ENCODE measurements around the gene GJA3.
A peak's percentile ranks its signal among the peaks of the same experiment; 100 is the strongest.

Gene GJA3

DNA sequence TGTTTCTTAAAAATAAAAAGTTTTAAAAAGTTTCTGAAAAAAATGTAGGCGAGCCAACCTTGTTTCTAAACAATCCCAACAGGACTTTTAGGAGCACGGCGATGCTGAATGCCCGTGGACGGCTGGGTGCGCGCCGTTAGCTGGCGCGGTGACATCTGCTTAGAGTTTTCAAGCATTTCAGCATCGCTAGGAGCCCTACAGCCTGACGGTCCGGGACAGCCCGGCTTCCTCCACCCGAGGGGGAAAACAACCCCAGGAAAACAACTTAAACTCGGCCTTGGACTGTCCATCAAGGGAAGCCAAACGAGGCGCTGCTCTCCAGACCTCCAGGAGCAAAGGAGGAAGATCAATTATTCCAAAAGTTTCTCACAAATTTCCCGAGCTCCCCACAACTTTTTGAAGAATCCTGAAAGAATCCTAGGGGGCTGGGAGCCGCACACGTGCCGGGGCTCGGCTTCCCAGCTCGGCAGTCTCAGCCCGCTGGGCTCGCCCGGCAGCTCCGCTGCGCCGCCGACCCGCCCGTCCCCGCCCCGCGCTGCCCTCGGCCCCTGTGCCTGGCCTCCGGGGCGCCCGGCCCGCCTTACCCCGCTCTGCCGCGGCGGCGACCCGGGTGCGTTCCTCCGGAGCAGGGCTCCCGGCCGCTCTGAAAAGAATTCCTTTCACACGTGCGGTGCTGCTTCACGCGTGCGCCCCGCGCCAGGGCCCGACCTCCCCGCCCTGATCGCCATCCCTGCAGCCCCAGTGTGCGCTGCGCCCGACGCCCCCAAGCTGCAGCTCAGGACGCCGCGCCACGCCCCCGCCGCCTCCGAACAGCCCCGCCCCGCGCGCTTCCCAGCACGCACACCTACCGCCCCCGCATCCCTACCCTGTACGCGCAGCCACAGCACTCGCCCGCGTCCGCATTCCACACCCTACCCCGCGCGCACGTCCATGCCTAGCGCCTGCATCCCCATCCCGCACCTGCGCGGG, at the start of gene GJA3:
Gene GJA3 (minus strand): TSS at position 747 of the 969 bp plus-strand sequence. CDS start 17,764 bp downstream, outside the sequence.
- DNase-seq: no peak

DNA sequence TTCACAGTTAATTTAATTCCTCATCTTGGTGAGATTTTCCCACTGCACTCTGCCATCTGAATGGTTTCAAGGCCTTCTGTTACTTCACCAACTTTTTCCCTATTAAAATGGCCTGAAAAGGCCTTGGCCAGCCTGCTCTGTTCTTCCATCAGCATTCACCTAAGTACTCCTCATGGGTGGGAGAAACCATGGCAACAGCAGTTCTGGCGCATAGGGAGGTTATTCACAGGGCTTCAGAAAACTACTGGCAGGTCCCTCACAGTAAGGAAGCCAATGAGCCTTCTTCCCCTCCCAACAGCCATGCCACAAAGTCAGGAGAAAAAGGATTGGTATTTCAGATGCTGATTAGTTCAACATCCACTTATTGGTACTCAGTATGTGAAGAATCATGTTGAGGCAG, 49.1 kb upstream of the GJA3 start:
- DNase-seq: no peak

DNA sequence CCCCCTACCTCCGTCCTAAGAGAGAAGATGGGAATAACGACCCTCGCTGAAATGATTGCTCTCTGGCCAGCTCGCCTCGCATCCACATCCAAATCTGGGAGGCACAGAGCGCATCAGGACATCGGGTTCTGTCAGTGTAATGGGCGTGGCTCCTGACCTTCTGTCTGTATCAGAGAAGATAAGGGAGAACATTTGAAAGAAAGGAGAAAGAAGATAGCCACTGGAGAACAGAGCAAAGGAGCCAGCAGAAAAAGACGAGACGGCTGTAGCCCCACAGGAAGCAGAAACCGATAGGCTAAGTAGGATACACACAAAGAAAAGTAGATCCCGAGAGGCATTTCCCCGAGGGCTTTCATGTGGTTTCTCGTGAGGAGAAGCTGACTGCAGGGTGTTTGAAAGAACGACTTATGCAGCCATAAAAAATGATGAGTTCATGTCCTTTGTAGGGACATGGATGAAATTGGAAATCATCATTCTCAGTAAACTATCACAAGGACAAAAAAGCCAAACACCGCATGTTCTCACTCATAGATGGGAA, 45.9 kb upstream of the GJA3 start:
- no peak for DNase-seq

GRCh38 chr13:20206065-20206697, 45.3 kb upstream of the GJA3 start:
- DNase-seq: no peak

GRCh38 chr13:20198781-20199180, 37.9 kb upstream of the GJA3 start:
- DNase-seq: no peak

GRCh38 chr13:20197361-20197834, 36.5 kb upstream of the GJA3 start:
- DNase-seq: no peak

GRCh38 chr13:20195801-20196200, 34.9 kb upstream of the GJA3 start:
- no peak for DNase-seq

DNA sequence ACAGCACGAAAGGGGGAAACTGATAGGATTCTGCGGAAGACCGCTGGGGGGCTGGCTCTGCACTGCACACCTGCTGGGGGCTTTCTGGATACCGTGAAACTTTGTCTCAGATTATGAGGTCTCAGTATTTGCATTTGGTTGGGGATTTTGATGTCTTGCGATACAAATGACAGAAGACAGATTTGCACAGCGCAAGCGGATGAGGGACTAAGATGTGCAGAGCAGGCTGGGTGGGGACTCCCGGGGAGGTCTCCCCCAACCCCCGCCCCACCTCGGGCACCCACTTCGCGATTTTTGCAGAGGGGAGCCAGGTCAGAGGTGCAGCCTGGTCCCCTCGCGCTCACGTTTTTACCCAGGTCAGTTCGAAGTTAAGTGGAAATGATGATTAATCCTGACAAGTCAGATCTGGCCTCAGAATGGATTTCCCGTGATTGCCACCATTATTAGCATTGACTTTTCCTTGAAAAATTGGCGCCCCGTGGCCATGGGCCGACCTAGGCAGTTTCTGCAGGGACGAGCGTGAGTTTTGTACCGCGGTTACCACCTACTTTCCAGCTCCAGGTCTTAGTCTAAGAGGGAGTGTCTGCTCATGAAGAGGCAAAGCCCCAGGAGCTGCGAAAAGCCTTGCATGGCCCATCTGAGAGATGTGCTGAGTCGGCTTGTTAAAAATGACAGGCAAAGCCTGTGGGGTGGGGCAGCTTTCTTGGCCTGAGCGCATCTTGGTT, 33.2 kb upstream of the GJA3 start:
- DNase-seq: no peak

DNA sequence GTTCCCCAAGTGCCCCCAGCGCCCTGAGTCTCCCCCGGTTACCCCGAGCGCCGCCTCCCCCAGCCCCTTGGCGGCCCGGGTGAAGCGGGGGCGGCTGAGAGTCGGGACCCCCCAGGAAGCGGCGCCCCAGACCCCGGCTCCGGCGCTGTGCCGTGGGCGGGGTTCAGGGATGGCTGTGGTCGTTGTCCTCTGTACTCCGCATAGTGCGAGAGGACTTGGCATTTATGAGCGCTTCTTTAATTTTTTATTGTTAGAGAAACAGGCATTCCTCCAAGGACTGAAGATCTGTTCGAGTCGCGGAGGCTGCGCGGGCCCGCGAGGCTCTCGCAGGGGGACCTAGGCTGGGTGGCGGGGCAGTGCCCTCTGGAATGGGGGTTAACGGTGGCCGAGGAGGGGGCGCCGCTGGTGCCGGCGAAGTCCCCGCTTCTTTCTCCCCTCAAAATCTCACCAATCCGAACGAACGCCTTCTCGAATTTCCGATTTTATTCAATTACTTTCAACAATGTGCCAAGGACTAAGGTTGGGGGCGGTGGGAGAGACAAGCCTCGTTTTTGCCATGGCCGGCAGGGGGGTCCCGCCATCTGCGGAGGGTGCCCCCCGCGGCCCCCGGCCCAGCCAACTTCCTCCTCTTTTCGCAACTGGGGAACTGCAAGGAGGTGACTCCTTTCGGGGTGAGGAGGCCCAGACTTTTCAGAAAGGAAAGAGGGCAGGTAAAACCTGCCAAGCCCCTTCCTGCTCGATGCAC, 32.5 kb upstream of the GJA3 start:
- DNase-seq: no peak

GRCh38 chr13:20192836-20193161, 31.9 kb upstream of the GJA3 start, which contains the start of gene GJB2:
Gene GJB2 (minus strand): TSS chr13:20192938. CDS start chr13:20189581, 3,357 bp downstream.
- DNase-seq: no peak

DNA sequence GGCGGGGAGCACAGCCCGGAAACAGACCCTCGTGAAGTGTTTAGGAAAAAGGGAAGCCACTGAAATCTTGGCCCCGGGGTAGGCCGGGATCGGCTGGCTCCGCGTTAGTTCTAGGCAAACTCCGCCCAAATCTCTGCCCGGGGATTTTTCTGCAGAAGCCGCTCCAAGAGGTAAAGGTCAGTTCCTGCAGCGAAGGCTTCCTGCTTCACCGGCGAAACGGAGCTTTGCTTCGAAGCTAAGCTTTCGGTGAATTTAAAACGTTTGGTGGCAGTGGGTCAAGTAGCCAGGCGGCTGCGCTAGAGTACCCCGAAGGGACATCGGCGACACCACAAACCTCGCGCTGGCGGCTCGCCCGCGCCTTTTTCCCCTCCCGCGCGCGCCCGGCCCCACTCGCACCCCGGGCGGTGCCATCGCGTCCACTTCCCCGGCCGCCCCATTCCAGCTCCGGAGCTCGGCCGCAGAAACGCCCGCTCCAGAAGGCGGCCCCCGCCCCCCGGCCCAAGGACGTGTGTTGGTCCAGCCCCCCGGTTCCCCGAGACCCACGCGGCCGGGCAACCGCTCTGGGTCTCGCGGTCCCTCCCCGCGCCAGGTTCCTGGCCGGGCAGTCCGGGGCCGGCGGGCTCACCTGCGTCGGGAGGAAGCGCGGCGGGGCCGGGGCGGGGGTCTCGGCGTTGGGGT, 31.4 kb upstream of the GJA3 start:
- no peak for DNase-seq

GRCh38 chr13:20191311-20192157, 30.7 kb upstream of the GJA3 start:
- no peak for DNase-seq

- DNase-seq: no peak
Observed at GRCh38 chr13:20190481-20191310, 29.8 kb upstream of the GJA3 start.

GRCh38 chr13:20190076-20190475, 29.2 kb upstream of the GJA3 start:
- DNase-seq: no peak

DNA sequence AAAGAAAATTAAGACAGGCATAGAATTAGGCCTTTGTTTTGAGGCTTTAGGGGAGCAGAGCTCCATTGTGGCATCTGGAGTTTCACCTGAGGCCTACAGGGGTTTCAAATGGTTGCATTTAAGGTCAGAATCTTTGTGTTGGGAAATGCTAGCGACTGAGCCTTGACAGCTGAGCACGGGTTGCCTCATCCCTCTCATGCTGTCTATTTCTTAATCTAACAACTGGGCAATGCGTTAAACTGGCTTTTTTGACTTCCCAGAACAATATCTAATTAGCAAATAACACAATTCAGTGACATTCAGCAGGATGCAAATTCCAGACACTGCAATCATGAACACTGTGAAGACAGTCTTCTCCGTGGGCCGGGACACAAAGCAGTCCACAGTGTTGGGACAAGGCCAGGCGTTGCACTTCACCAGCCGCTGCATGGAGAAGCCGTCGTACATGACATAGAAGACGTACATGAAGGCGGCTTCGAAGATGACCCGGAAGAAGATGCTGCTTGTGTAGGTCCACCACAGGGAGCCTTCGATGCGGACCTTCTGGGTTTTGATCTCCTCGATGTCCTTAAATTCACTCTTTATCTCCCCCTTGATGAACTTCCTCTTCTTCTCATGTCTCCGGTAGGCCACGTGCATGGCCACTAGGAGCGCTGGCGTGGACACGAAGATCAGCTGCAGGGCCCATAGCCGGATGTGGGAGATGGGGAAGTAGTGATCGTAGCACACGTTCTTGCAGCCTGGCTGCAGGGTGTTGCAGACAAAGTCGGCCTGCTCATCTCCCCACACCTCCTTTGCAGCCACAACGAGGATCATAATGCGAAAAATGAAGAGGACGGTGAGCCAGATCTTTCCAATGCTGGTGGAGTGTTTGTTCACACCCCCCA, 28.1 kb upstream of the GJA3 start:
- no peak for DNase-seq

DNA sequence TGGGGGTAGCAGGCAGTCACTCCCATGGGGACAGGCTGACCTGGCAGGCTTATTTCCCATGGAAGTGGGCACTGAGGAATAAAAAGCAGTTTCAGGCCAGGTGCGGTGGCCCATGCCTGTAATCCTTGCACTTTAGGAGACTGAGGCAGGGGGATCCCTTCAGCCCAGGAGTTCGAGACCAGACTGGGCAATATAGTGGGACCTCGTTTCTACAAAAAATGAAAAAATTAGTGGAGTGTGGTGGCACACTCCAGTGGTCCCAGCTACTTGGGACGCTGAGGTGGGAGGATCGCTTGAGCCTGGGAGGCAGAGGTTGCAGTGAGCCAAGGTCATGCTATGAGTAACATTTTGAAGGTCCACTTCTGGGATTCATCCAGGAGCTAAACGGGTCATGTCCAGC, 25.9 kb upstream of the GJA3 start:
- no peak for DNase-seq

DNA sequence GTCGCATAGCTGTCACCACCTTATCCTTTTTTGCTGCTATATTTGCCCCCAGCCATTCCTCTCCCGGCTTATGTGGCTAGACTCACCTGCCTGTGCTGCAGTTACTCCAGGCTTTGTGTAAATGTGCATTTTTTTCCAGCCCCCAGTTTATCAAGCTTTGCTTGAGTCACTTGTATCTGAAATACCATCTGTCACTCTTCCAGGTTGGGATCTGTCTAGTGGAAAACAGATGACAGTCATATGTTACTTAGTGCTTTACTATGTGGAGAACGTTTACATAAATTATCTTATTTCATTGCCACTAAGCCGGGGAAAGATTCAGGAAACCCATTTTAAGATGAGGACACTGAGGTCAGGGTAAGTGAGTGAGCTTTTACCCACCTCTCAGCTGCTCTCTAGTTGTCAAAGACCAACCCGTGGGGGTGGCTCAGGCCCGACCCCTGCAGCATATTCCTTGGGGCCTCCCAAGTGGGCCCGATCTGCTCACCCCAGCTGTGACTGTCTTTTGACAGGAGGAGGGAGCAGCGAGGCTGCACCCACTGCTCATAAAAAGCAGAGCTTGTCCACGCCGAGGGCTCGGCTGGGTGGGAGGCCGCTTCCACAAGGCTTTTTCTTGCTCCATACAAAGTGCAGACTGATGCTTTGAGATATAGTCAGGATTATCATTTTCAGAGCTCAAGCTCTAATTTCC, 24.7 kb upstream of the GJA3 start:
- DNase-seq: no peak

DNA sequence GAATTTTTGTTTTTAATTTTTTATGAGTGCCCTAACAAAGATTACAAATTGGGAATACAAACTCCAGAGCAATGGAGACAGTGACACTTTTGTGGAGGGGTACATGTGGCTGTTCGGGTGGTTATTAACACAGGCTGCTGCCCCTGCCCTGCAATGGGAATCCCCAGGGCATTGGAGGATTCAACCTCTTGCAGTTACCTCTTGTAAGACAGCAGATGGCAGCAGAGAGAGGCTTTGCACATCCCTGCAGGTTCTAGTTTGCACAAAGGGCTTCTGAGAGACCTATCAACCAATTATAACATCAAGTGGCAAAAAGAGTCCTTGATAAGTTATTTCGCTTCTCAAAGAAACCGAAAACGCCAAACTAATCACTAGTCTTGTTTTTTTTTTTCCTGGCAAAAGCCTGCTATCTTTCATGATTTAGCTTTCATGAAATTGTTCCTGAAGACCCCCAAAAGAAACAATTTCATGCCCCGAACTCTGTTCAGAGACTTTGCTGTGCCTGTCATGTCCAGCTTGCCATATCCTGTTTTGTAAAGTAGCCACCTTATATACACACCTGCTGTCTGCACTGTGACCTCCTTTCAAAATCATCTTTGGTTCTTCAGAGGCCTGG, 21.5 kb upstream of the GJA3 start:
- DNase-seq: peak; percentile 63
